ENCODE results near the gene PPP6R1. TPM values are rescaled to one million over a fixed set of nuclear protein-coding genes. Genes with fewer than 3 reads are reported as not detected.

The PPP6R1 gene
- total and polyA plus RNA-seq, 12 donors = 28.9 to 116 (median 74.9) TPM

DNA sequence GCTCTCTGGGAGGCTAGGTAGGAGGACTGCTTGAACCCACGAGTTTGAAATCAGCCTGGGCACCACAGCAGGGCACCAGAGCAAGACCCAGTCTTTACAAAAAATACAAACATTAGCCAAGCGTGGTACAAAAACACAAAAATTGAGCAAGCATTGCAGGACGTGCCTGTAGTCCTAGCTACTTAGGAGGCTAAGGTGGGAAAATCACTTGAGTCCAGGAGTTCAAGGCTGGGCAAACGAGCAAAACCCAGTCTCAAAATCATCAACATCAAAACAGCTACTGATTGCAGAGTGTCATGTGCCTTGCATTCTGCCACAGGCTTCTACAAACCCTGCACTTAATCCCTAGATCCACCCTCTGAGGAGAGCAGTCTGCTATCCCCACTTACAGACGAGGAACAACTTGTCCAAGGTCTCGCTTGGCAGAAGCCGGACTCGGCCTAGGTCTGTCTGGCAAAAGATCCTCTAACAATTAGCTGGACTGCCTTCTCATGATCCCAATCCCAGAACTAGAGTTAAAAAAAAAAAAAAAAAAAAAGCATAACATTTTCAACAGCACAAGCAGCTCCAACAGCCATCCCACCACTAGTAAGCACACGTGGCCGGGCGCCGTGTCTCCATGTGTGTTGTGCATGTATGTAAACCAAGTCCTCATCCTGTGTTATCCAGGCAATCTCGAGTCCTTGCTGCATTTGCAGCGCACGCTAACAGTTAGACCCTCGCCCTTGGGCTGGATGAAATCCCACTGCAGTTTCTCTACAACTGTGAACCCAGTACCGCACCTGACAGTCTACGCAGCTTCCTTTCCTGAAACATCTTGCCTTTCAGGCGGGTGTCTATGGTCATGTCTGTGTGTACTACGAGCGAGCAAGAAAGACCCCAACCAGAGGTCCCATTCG, 2.0 kb downstream of the PPP6R1 start:
- intact Hi-C loops (cut with DNase I) = no loop called here
- H3K36me3 ChIP-seq (replicated peaks in 1 of 2) = no peaks in the 10 kb centered on the region
- peaks cover 43 to 68% of the 10 kb centered on the region in 2 donors for H3K4me1 ChIP-seq (replicated peaks in 1 of 2)
- DNase-seq = peak in 3 of 7 donors; percentile 42 to 57 (median 57)
- peak in 1 of 2 donors; percentile 42 for TF ChIP-seq POLR2A (IDR thresholded peaks at IDR 0.05)
- TF ChIP-seq, protein P1, sequence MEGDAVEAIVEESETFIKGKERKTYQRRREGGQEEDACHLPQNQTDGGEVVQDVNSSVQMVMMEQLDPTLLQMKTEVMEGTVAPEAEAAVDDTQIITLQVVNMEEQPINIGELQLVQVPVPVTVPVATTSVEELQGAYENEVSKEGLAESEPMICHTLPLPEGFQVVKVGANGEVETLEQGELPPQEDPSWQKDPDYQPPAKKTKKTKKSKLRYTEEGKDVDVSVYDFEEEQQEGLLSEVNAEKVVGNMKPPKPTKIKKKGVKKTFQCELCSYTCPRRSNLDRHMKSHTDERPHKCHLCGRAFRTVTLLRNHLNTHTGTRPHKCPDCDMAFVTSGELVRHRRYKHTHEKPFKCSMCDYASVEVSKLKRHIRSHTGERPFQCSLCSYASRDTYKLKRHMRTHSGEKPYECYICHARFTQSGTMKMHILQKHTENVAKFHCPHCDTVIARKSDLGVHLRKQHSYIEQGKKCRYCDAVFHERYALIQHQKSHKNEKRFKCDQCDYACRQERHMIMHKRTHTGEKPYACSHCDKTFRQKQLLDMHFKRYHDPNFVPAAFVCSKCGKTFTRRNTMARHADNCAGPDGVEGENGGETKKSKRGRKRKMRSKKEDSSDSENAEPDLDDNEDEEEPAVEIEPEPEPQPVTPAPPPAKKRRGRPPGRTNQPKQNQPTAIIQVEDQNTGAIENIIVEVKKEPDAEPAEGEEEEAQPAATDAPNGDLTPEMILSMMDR (IDR thresholded peaks at IDR 0.05) = no peak
- H3K27ac ChIP-seq = peak overlapping the region in 3 of 5 donors; percentile 91 to 98 (median 96)
- peak overlapping the region in 2 of 4 donors; percentile 96 to 99 for H3K4me3 ChIP-seq
- WGBS, 4 donors = 24 to 31% (median 26%) methylated on average over 17 to 22 of the region's 22 CpGs
- no peaks in the 10 kb centered on the region for H3K27me3 ChIP-seq
- H3K9me3 ChIP-seq (replicated peaks in 1 of 3) = no peaks in the 10 kb centered on the region

DNA sequence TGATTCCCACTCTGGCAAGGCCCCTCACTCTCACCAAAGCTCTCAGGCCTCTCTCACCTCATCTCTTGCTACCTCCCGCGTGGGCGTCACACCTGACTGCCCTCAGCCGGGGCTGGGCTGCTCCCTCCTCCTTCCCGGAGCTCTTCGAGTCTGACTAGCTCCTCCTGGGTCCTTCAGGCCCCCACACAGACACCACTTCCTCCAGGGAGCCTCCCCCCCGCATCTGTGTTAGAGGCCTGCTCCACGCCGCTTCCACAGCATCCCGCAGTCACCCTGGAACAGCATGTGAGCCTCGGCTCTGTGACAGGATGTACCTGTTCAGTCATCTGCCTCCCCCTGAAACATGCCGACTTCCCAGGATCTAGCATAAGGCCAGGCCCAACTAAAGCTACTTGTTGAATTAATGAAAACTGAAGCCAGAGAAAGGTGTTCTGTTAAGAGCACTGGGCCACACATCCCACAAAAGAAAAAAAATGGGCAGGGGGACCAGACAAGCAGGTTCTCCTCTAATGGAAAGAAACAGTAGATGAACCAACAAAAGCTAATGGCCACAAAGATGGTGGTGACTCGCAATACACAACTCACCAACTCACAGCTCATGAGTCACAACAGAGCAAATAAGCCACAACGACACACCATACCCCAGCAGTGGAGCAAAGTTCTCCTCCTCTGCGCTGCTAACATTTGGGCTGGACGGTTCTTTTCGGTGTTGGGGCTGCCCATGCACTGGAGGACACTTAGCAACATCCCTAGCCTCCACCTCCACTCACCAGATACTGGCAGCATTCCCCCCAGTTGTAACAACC, 3.0 kb downstream of the PPP6R1 start:
- TF ChIP-seq, protein P1 (IDR thresholded peaks at IDR 0.05) = no peak
- TF ChIP-seq POLR2A (IDR thresholded peaks at IDR 0.05) = no peak
- intact Hi-C loops (cut with DNase I) = no loop called here
- Histone ChIP-seq H3K27me3 (no peaks in the 10 kb centered on the region), H3K36me3 (replicated peaks in 1 of 2) (no peaks in the 10 kb centered on the region), H3K9me3 (replicated peaks in 1 of 3) (no peaks in the 10 kb centered on the region), H3K4me1 (replicated peaks in 1 of 2) (peaks cover 46 to 77% of the 10 kb centered on the region in 2 donors), H3K4me3 (peak overlapping the region in 1 of 4 donors; percentile 21), H3K27ac (peak overlapping the region in 3 of 5 donors; percentile 70 to 96 (median 91))
- 55 to 68% (median 60%) methylated on average over 10 to 17 of the region's 17 CpGs for WGBS, 4 donors
- DNase-seq = peak in 1 of 7 donors; percentile 26

DNA sequence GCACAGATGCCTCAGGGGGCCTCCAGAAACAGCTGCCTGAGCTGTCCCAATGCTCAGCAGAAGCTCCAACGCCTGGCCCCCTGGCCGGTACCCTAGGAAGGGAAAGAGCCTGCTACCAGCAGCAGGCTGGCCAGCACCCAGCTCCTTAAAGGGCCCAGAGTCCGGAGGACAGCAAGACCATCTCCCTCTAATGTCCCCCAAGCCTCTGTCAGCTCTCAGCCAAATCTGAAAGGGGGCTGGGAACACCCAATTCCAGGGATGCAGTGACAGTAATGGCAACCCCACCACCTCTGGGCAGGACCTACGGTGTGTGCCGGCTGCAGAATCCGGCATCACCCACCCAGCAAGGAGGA, 4.2 kb downstream of the PPP6R1 start:
- Histone ChIP-seq H3K4me1 (replicated peaks in 1 of 2) (peaks cover 42 to 77% of the 10 kb centered on the region in 2 donors), H3K36me3 (replicated peaks in 1 of 2) (peaks cover 0 to 2% of the 10 kb centered on the region in 2 donors), H3K4me3 (peak overlapping the region in 1 of 4 donors; percentile 35), H3K27me3 (no peaks in the 10 kb centered on the region), H3K9me3 (replicated peaks in 1 of 3) (no peaks in the 10 kb centered on the region), H3K27ac (peak overlapping the region in 4 of 5 donors; percentile 26 to 91 (median 58))
- WGBS, 4 donors = 42 to 57% (median 52%) methylated on average over 6 of the region's 6 CpGs
- TF ChIP-seq, protein P1 (IDR thresholded peaks at IDR 0.05) = no peak
- no peak for TF ChIP-seq POLR2A (IDR thresholded peaks at IDR 0.05)
- DNase-seq = no peak
- intact Hi-C loops (cut with DNase I) = no loop called here
